Lung (tissue), 12 donors: Measurements from ENCODE around the gene ASB4. TPM values are rescaled to one million over a fixed set of nuclear protein-coding genes. Genes with fewer than 3 reads are reported as not detected.

Experiments used
- ATAC-seq: fragments of 200-7000 bp; cut with Tn5 transposase; one replicate; pipeline ENCODE4 v1.9.1; 2020; ENCODE audit warnings: moderate number of reproducible peaks; ENCODE audit not compliant: insufficient read depth, low FRiP score
- DNase-seq, 3 donors: peaks; one replicate each; pipeline ENCODE4 v3.0.0-alpha.2; 2013 to 2017
- H3K27ac ChIP-seq, 2 donors: one replicate each; pipeline ENCODE4 v1.5.1; 2013; ENCODE audit warnings: mild to moderate bottlenecking in 2 of 2, moderate library complexity in 2 of 2, control low read depth in 1 of 2, inconsistent platforms in 1 of 2, low read depth in 1 of 2, low read length in 1 of 2
- H3K27me3 ChIP-seq, 3 donors: one replicate each; pipeline ENCODE4 v1.5.1; 2013; ENCODE audit warnings: low read length in 2 of 3; ENCODE audit not compliant: control insufficient read depth in 3 of 3, insufficient read depth in 3 of 3
- H3K36me3 ChIP-seq, 4 donors: one replicate each; pipeline ENCODE4 v1.5.1; 2013; ENCODE audit warnings: low read length in 4 of 4, mild to moderate bottlenecking in 1 of 4, moderate library complexity in 1 of 4; ENCODE audit not compliant: control insufficient read depth in 4 of 4, insufficient read depth in 4 of 4
- H3K4me1 ChIP-seq, 5 donors: one replicate each; pipeline ENCODE4 v1.5.1; 2013; ENCODE audit warnings: low read length in 5 of 5, mild to moderate bottlenecking in 2 of 5, moderate library complexity in 1 of 5; ENCODE audit not compliant: control insufficient read depth in 5 of 5, insufficient read depth in 5 of 5
- H3K4me3 ChIP-seq: one replicate; pipeline ENCODE4 v1.5.1; 2013; ENCODE audit warnings: mild to moderate bottlenecking, control low read depth, moderate library complexity
- H3K9ac ChIP-seq, 2 donors: one replicate each; pipeline ENCODE4 v1.5.1; 2013; ENCODE audit warnings: low read length in 2 of 2, control low read depth in 1 of 2; ENCODE audit not compliant: insufficient read depth in 1 of 2
- H3K9me3 ChIP-seq, 4 donors: one replicate each; pipeline ENCODE4 v1.5.1; 2013; ENCODE audit warnings: low read length in 3 of 4, mild to moderate bottlenecking in 1 of 4, moderate library complexity in 1 of 4; ENCODE audit not compliant: control insufficient read depth in 4 of 4, insufficient read depth in 3 of 4
- WGBS, 2 donors: extraction: QIAGEN DNeasy Blood & Tissue Kit; methylation state at CpG; one replicate each; pipeline ENCODE4 v1.1.7; 2013; 5-methylcytosine and 5-hydroxymethylcytosine counted together
- polyA plus RNA-seq, 2 donors: library from polyadenylated mRNA; stranded (reverse); fragments of 200-250 nt; gene quantifications; one replicate each; pipeline ENCODE4 v1.2.1, GENCODE V29; 2013
- total RNA-seq, 2 donors: library from RNA; depleted of rRNA in 1 of 2; stranded (reverse); fragments of >200 nt in 1 of 2; gene quantifications; one replicate each; pipeline ENCODE4 v1.2.1, GENCODE V29; 2014 to 2021
- TF ChIP-seq, protein P1 (sequence below): IDR thresholded peaks from 2 replicates; pipeline ENCODE4 v1.5.1; 2012; ENCODE audit warnings: mild to moderate bottlenecking; ENCODE audit errors: control extremely low read depth, extremely low read depth
- donor health status: control.
- donor health status: control.
- donor health status: Bipolar disorder and iron deficiency.
- donor health status: healthy.
- donor health status: DM: yes; HTN: yes; CAD: no.

Gene ASB4
- total and polyA plus RNA-seq, 4 donors = 0.05 to 3.3 (median 0.60) TPM

DNA sequence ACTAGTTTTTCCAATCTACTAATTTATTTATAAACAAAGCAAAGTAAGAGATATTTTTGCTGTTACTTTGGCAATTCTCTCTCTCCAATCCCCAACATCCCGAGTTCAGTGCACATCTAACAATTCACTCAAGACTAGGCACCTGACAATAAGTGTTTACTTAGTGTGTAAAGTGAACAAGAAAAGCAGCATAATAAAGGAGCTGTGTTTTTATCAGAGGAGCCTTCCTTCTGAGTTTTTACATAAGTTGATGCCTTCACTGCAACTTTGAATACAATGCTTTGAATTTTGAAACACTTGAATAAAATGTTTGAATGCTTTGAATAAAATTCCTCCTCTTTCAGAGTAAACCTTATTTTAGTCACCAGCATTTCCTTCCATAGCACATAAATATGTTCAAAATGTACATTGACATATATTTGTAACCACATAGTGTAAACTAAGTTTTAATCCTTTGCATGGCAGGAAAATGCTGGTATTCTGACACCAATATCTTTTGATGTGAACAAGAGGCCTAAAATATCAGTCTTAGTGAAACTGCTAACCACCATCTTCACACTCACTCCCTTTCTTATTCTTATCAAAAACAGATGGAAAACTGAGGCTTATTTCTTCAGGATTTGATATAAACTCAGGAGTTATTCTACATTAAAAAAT is 99.2 kb downstream of the ASB4 start:
- Histone ChIP-seq H3K27me3 (no peaks in the 10 kb centered on the region), H3K27ac (no peak overlapping the region), H3K9me3 (no peaks in the 10 kb centered on the region), H3K4me3 (no peak overlapping the region), H3K4me1 (peaks cover 0 to 3% (median 2%) of the 10 kb centered on the region in 5 donors), H3K36me3 (peaks cover 13 to 38% (median 32%) of the 10 kb centered on the region in 4 donors), H3K9ac (no peak overlapping the region)
- DNase-seq = peak in 2 of 3 donors; percentile 32 to 40
- TF ChIP-seq, protein P1, sequence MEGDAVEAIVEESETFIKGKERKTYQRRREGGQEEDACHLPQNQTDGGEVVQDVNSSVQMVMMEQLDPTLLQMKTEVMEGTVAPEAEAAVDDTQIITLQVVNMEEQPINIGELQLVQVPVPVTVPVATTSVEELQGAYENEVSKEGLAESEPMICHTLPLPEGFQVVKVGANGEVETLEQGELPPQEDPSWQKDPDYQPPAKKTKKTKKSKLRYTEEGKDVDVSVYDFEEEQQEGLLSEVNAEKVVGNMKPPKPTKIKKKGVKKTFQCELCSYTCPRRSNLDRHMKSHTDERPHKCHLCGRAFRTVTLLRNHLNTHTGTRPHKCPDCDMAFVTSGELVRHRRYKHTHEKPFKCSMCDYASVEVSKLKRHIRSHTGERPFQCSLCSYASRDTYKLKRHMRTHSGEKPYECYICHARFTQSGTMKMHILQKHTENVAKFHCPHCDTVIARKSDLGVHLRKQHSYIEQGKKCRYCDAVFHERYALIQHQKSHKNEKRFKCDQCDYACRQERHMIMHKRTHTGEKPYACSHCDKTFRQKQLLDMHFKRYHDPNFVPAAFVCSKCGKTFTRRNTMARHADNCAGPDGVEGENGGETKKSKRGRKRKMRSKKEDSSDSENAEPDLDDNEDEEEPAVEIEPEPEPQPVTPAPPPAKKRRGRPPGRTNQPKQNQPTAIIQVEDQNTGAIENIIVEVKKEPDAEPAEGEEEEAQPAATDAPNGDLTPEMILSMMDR = no peak
- 51 to 69% methylated on average over 1 of the region's 1 CpG for WGBS, 2 donors
- ATAC-seq = no peak

DNA sequence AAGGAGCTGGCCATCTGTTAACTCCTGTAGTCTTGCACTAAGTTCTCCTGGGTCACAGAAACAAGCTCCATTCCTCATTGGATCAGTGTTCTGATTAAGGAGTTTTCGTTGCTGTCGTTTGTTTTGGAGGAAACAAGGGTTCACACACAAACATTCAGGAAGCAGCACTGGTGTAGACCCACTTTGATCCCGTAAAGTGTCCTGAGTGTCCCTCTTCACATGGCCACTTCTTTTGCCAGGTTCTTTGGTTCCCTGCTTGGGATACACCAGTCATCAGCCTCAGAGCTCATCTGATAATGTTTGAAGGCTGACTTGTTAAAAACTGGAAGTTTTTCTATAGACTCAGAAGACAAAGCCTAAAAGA is 99.7 kb downstream of the ASB4 start:
- H3K4me1 ChIP-seq = peaks cover 0 to 4% (median 3%) of the 10 kb centered on the region in 5 donors
- no peak overlapping the region for H3K9ac ChIP-seq
- ATAC-seq (no peak), DNase-seq (no peak)
- peaks cover 13 to 39% (median 33%) of the 10 kb centered on the region in 4 donors for H3K36me3 ChIP-seq
- no peaks in the 10 kb centered on the region for H3K27me3 ChIP-seq
- H3K4me3 ChIP-seq = no peak overlapping the region
- TF ChIP-seq, protein P1 = no peak
- H3K9me3 ChIP-seq = no peaks in the 10 kb centered on the region
- WGBS, 2 donors = 69 to 81% methylated on average over 3 of the region's 3 CpGs
- H3K27ac ChIP-seq = peak overlapping the region in 1 of 2 donors; percentile 49

DNA sequence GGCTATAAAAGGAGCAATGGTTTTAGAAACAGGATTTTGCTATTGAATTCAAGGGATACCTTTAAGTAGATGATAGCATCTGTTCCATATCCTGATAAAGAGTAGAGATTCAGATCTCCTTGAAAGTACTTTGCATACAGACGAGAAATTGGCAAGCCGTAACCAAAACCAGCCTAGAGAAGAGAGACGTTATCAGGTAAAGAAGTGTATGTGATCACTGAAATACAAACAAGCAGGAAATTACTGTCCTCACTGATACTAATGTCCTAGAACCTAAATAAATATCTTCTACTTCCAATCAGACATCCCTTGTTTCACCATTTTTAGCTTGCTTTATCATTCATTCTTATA is 101.2 kb downstream of the ASB4 start:
- Histone ChIP-seq H3K9me3 (no peaks in the 10 kb centered on the region), H3K27me3 (no peaks in the 10 kb centered on the region), H3K27ac (peak overlapping the region in 1 of 2 donors; percentile 21), H3K36me3 (peaks cover 18 to 44% (median 33%) of the 10 kb centered on the region in 4 donors), H3K9ac (no peak overlapping the region), H3K4me3 (no peak overlapping the region), H3K4me1 (peaks cover 0 to 11% (median 6%) of the 10 kb centered on the region in 5 donors)
- DNase-seq (no peak), ATAC-seq (no peak)
- TF ChIP-seq, protein P1 = no peak
- WGBS, 2 donors = 76 to 82% methylated on average over 3 of the region's 3 CpGs

DNA sequence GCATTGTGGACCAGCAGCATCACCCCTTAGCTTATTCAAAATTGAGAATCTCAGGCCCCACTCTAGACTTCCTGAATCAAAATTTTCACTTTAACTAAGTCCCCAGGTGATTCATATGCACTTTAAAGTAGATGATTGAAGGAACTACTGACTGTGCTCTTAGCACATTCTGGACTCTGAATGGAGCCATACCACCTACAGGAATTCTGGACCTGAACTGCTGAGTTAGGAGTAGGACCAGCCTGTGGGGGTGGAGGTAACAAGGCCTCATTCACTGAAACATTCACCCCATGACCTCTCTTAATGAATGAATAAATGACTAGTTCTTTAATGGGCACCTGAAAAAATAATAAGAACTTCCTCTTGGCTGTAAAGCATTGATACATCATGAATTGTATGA is 103.3 kb downstream of the ASB4 start:
- Histone ChIP-seq H3K4me3 (no peak overlapping the region), H3K9ac (no peak overlapping the region), H3K36me3 (peaks cover 19 to 44% (median 35%) of the 10 kb centered on the region in 4 donors), H3K4me1 (peaks cover under 1 to 11% (median 6%) of the 10 kb centered on the region in 5 donors), H3K27ac (peak overlapping the region in 1 of 2 donors; percentile 41), H3K27me3 (no peaks in the 10 kb centered on the region), H3K9me3 (no peaks in the 10 kb centered on the region)
- TF ChIP-seq, protein P1 = no peak
- ATAC-seq (no peak), DNase-seq (no peak)
